HG02970 (cell line): ENCODE data around the gene LCN15.
A peak's percentile ranks its signal among the peaks of the same experiment; 100 is the strongest.

Source experiments
- ATAC-seq: cut with Tn5 transposase; IDR thresholded peaks from one replicate; pipeline ENCODE4 v1.9.1; 2021; ENCODE audit warnings: mild to moderate bottlenecking, moderate library complexity, moderate number of reproducible peaks; ENCODE audit not compliant: unreplicated experiment, low FRiP score

LCN15 gene

GRCh38 chr9:136742591-136743391 lies 21.5 kb downstream of the LCN15 start, which contains the start of gene LCN10:
TSS of gene LCN10 (minus strand) at chr9:136742940. CDS start at chr9:136742903, 37 bp downstream.
- no peak for ATAC-seq

GRCh38 chr9:136741883-136742571 lies 22.3 kb downstream of the LCN15 start:
- ATAC-seq: no peak

- no peak for ATAC-seq
These were observed 23.1 kb downstream of the LCN15 start for GRCh38 chr9:136740971-136741882.

- no peak for ATAC-seq
These were observed 23.8 kb downstream of the LCN15 start for GRCh38 chr9:136740491-136740890.

- no peak for ATAC-seq
These were observed 24.2 kb downstream of the LCN15 start for GRCh38 chr9:136740069-136740468.

GRCh38 chr9:136739509-136739908 lies 24.8 kb downstream of the LCN15 start:
- ATAC-seq: no peak

- no peak for ATAC-seq
These were observed 25.4 kb downstream of the LCN15 start for GRCh38 chr9:136738960-136739359.

- ATAC-seq: no peak
These were observed 28.4 kb downstream of the LCN15 start for GRCh38 chr9:136735812-136736480.

GRCh38 chr9:136734837-136735496 lies 29.4 kb downstream of the LCN15 start:
- ATAC-seq: no peak

GRCh38 chr9:136733611-136734010 lies 30.7 kb downstream of the LCN15 start:
- ATAC-seq: no peak

- ATAC-seq: no peak
These were observed 31.7 kb downstream of the LCN15 start for GRCh38 chr9:136732444-136733178.

GRCh38 chr9:136729926-136730325 lies 34.4 kb downstream of the LCN15 start:
- ATAC-seq: no peak

GRCh38 chr9:136729144-136729543 lies 35.2 kb downstream of the LCN15 start:
- no peak for ATAC-seq

GRCh38 chr9:136728548-136729123 lies 35.7 kb downstream of the LCN15 start:
- peak; percentile 10 for ATAC-seq

- peak; percentile 72 for ATAC-seq
These were observed 36.2 kb downstream of the LCN15 start for GRCh38 chr9:136728080-136728547.

- no peak for ATAC-seq
These were observed 37.6 kb downstream of the LCN15 start for GRCh38 chr9:136726631-136727191.

- ATAC-seq: no peak
These were observed 38.2 kb downstream of the LCN15 start for GRCh38 chr9:136726118-136726517.

- no peak for ATAC-seq
These were observed 38.7 kb downstream of the LCN15 start for GRCh38 chr9:136725612-136726011.
